SH-SY5Y (cell line): Measurements from ENCODE around the gene LGALS3BP.

ENCODE experiments used
- GATA2 ChIP-seq: IDR thresholded peaks from 2 replicates; pipeline ENCODE4 v1.6.1; 2011; ENCODE audit warnings: mild to moderate bottlenecking, low read depth, low read length
- GATA3 ChIP-seq: IDR thresholded peaks from 2 replicates; pipeline ENCODE4 v1.6.1; 2011; ENCODE audit warnings: low read depth, mild to moderate bottlenecking, low read length, moderate library complexity

- TF ChIP-seq GATA2 (no peak), GATA3 (no peak)
These were observed 23.5 kb downstream of the LGALS3BP start for GRCh38 chr17:78956254-78956653.
